Measurements from ENCODE around the gene CALHM6. TPM values are rescaled to one million over a fixed set of nuclear protein-coding genes. Genes with fewer than 3 reads are reported as not detected.

Gene CALHM6
- total and polyA plus RNA-seq, 9 of the 15 experiments (the other 6 are each of a cell fraction or from before 2014, with no cell fraction given): 0.24 TPM; not detected in 8

- TF ChIP-seq E2F6 (IDR thresholded peaks at IDR 0.05; ENCODE audit: borderline replicate concordance in 1 of 2, extremely low read depth in 1 of 2, insufficient read depth in 1 of 2, insufficient read length in 1 of 2, low read depth in 1 of 2, low read length in 1 of 2, poor library complexity in 1 of 2, severe bottlenecking in 1 of 2) (no peak), BHLHE40 (IDR thresholded peaks at IDR 0.05; ENCODE audit: low read length) (no peak), XRCC4 (IDR thresholded peaks at IDR 0.05; ENCODE audit: extremely low read depth, insufficient read depth, insufficient read length) (no peak), FOS (IDR thresholded peaks at IDR 0.05; ENCODE audit: extremely low read depth, insufficient read length) (no peak), LEF1 (IDR thresholded peaks at IDR 0.05) (no peak), CEBPZ (IDR thresholded peaks at IDR 0.05; ENCODE audit: borderline replicate concordance, low read depth, low read length) (no peak), MEIS2 (IDR thresholded peaks at IDR 0.05; ENCODE audit: partially characterized antibody) (no peak), MIER1 (IDR thresholded peaks at IDR 0.05; ENCODE audit: low read depth) (no peak), KLF13 (tag; IDR thresholded peaks at IDR 0.05; ENCODE audit: borderline replicate concordance, low read depth) (no peak), HNRNPLL (IDR thresholded peaks at IDR 0.05; ENCODE audit: low read depth, low read length, poor library complexity, severe bottlenecking) (no peak), OTX1 (CRISPR knock-in tag; IDR thresholded peaks at IDR 0.05) (no peak), KLF6 (CRISPR knock-in tag; IDR thresholded peaks at IDR 0.05; ENCODE audit: borderline replicate concordance) (no peak)
Measured at GRCh38 chr6:116445102-116445501, 16.1 kb upstream of the CALHM6 start (continued).
